Dermis microvascular lymphatic vessel endothelial cell (primary cell): ENCODE data around the gene ARHGEF10L. TPM values are rescaled to one million over a fixed set of nuclear protein-coding genes. Genes with fewer than 3 reads are reported as not detected.

ENCODE experiments used
- DNase-seq, 2 donors: peaks; one replicate each; pipeline versions ENCODE4 v3.0.0 to v3.0.0-alpha.2; 2010; ENCODE audit warnings: low read depth in 2 of 2
- total RNA-seq: library from RNA; depleted of rRNA; stranded (reverse); fragments of >200 nt; gene quantifications from 2 replicates; pipeline ENCODE4 v1.2.1, GENCODE V29; 2014

ARHGEF10L gene
- total RNA-seq, 1 donor from 2014 or later, result 1.2 TPM

DNA sequence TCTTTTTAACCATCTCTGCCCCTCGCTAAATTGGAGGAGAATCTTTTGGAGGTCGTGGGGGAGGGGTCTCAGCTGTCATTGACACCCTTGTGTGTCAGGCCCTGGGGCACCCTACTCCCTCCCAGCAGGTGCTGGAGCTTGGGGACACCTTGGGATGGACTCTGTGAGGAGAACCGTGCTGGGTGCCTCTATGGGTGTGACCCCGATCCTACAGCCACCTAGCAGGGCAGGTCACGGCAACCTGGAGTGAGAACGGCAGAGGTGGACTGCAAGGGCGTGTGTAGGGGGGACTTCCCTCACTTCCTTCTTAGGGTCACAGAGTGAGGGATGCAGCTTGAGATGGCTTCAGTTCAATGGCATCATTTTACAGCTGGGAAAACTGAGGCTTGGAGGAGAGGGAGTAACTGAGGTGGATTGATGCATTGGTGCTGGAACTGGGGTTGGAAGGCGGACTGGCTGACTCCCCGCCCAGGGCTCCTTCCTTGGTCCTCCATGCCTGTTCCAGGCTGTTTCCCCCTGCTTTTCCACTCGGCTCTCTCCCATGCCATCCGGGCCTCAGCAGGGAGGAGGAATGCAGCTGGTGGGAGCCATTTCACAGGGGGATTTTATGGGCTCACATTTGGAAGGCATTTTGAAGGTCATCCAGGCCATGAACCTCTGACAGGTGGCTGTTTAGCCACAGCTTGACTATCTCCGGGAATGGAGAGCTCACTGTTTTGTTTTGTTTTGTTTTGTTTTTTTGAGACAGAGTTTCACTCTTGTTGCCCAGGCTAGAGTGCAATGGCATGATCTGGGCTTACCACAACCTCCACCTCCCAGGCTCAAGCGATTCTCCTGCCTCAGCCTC is 18.8 kb upstream of the ARHGEF10L start:
- no peak for DNase-seq

GRCh38 chr1:17521946-17522612 is 17.4 kb upstream of the ARHGEF10L start:
- no peak for DNase-seq

DNA sequence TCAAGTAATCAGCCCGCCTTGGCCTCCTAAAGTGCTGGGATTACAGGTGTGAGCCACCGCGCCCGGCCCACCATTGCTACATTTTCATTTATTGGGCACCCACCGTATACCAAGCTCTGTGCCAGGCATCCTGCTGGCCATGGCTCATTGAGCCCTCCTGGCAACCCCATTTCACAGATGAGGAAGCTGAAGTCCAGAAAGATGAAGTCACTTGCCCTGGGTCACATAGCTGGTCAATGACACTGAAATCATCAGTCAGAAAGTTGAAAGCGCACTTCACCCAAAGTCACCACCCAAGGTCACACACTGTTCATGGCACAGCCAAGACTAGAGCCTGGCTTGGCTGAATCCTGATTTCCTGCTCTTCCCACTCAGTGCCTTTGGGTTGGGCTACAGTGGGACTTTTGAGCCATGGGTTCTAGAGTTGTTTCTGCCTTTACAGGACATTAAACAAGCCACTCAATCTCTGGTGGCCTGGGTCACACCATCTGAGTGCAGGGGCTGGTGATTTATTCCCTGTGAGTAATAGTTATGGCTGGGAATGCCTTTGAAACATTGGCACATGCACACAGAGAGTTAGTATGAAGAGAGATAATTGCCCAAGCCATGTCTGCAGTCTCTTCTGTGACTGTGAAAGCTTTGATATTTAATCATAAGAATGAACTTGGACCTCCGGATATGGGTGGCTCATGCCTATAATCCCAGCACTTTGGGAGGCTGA is 16.0 kb upstream of the ARHGEF10L start:
- DNase-seq, result no peak

- DNase-seq, result no peak
These were observed 14.9 kb upstream of the ARHGEF10L start for GRCh38 chr1:17524645-17525044.

DNA sequence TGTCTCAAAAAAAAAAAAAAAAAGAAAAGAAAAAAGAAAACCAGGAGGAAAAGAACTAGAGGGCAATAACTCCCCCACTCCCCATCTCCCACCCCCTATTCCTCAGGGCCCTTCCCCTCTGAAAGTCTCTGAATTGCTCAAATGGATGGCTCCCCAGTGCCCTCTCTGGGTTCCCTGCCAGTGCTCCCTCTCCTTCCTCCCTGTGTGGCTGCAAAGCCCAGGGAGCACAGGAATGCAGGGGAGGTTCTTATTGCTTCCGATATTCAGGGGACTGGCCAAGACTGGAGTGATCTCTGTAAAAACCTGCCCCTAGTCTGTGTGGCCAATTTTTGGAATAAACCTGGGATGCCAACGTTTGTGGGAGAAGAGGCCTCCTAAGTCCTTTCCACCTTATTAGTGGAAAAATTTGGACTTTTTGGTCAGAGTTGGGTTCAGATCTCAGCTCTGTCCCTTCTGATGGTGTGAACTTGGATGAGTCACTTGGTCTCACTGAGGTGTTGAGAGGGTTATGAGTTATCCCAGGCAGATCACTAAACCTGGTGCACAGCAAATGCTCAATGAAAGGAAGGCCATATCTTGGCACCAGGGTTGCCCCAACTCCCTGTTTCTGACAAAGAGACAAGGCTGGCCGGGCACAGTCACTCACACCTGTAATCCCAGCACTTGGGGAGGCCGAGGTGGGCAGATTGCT is 13.4 kb upstream of the ARHGEF10L start:
- no peak for DNase-seq

DNA sequence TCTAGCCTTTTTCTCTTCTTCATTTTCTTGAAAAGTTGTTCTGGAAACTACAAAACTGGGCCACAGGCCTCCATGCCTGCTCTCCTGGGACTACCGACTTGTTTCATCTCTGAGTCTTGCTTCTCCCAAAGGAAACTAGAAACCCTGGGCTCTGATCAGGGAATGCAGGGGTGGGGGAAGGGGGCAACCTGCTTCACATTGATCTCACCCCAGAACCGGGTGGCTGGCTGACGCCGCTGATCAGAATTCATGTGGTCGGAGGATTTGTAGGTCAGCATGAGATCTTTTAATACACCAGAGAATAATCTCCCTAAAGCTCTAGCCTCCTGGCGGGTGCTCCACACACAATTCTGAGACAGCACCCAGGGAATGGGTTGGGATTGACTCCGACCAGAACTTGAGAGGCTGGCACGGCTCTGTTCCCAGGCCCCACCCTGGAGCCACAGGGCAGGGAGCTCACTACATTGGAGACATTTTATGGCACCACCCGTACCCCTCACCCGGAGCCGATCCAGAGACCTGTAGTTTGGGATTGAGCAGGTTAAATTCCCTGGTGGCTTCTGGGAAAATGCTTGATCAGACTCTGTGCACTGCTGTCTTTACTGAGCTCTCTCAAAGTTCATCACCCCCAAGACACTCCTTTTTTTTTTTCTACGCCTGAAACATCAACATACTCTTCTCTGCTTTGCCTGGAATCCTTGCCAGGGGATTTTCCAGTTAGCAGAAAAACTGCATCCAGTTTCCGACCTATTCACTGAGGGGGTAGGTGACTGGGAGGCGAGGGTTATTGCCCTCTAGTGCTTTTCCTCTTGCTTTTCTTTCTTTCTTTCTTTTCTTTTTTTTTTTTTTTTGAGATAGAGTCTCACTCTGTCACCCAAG is 12.2 kb upstream of the ARHGEF10L start:
- no peak for DNase-seq

GRCh38 chr1:17529381-17529780 is 10.1 kb upstream of the ARHGEF10L start:
- DNase-seq, result no peak

DNA sequence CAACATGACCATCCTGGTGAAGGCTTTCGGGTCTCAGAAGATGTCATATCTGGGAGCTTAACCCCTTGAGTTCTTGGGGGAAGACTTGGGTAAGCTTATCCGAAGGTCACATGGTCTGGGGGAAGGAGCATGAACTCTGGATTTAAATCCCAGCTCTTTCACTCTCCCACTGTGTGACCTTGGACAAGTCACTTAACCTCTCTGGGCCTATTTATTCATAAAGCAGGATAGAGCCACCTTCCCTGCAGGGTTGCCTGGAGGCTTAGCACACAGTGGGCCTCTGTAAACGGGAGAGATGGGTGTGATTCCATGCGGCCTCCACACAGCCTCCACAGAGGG is 8.2 kb upstream of the ARHGEF10L start:
- DNase-seq, result no peak

- DNase-seq, result no peak
These were observed 7.6 kb upstream of the ARHGEF10L start for GRCh38 chr1:17531682-17532487.

GRCh38 chr1:17533201-17533600 is 6.3 kb upstream of the ARHGEF10L start:
- DNase-seq, result no peak

DNA sequence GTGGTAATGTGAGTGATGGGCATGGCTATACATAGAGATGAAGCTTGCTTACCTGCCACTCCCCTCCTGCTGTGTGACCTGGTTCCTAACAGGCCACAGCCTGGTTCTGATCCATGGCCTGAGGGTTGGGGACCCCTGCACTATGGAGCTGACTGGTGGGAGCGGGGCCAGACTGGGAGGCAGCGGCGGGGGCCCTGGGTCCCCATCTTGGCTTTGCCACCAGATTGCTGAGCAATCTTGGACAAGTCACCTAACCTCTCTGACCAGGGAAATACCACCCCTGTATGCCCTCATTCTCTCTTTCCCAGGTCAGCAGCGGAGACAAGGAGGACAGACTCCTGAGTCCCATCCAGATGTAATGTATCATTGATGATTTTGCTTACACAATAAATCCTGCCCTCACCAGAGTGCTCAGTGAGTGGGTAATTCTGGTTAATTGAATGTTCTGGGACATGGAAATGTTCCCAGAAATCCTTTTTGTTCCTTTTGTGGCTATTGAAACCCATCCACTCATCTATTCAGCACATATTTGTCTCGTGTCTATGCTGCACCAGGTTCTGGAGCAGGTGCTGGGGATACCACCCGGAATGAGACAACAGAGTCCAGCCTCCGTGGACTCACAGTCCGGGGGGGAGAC is 4.1 kb upstream of the ARHGEF10L start:
- DNase-seq, result no peak

- DNase-seq, result no peak
These were observed 1.5 kb upstream of the ARHGEF10L start for GRCh38 chr1:17538010-17538409.

DNA sequence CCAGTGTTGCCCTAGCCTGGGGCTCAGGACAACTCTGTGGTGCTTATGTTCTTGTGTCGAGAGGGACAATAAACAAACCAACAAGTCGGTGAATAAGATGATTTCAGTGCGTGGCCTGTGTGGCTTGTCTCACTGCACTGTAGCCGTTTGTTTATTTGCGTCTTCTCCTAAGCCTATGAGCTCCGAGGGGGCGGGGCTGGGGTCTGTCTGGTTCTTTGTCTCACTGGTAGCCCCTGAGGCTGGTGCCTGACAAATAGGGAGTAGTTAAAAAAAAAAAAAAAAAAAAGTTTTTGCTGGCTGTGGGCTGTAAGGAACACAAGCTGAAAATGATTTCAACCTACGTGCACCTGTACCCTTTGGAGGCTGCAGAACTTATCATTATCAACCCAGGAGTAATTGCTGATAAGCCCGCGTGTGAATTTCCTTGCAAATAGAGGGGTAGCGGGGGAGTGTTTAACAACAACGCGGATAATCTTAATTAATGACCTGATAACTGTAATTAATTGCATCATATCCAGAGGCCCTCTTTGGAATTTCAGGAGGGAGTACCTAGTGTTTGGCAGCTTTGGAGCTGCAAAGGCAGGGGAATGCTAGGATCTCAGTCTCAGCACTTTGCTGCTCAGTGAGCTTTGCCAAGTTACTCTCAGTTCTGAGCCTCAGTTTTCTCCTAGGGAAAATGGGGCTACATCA is 925 bp upstream of the ARHGEF10L start:
- no peak for DNase-seq

DNA sequence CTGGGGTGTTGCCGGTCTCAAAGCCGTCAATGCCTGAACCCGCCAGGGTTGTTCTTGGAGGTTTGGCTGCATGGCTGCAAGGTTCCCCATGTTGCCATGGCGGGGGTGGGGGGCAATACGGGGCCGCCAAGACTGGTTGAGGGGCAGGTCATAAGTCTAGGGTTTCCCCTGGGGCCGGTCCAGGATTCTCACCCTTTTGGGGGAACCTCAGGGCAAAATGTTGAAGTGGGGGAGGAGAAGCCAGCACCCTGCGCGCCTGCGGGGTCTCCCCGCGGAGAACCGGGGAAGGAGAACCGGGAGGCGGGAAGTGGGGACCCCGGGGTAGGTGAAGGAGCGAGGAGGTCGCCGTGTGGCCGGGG is 401 bp upstream of the ARHGEF10L start:
- DNase-seq, result no peak

DNA sequence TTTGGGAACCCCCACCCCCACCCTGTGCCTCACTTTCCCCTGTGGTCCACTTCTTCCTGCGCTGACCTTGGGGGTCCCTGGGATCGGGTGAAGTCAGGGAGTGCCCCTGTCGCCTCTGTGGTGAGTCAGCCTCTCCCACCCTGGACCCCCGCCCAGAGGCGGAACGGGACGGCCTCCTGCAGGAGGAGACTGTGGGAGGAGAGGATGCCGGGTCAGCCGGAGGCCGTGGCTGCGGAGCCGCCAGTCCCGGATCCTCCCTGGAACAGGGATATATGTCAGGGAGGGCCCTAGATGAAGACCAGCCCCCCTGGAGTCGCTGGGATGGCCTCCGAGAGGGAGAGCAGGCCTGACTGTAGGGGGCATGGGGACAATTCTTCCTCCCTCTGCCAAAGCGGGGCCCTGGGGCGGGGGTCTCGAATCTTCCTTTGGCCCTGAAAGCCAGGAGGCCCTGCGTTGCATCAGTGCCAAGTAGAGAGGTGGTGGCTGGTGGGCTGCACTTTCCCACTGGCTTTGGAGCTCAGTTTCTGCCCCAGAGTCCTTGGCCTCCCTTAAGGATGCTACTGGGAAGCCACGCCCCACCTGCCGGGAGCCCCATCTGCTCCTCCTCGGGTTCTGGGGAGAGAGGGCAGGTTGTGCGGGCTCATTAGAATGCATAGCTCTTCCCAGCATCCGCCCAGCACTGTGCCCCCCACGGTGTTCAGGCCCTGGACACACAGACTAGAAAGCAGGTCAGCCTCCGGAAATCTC is 930 bp downstream of the ARHGEF10L start:
- DNase-seq, result no peak

GRCh38 chr1:17542645-17543044 is 3.1 kb downstream of the ARHGEF10L start:
- DNase-seq, result no peak

DNA sequence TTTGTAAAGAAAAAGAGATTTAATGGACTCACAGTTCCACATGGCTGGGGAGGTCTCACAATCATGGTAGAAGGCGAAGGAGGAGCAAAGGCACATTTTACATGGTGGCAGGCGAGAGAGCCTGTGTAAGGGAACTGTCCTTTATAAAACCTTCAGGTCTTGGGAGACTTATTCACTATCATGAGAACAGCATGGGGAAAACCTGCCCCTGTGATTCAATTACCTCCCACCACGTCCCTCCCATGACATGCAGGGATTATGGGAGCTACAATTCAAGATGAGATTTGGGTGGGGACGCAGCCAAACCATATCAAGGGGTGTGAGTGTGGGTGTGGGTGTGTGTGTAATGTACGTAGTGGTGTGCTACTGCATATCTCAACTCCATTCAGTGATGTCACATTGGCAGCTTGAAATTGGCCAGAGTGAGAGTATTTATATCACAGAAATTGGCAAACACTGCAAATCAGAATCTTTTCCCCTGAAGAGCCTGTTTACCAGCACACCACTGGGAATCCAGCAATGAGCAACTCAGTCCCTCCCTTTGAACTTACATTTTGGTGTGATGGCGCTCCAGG is 5.4 kb downstream of the ARHGEF10L start:
- DNase-seq, result no peak

- DNase-seq, result no peak
These were observed 5.9 kb downstream of the ARHGEF10L start for GRCh38 chr1:17545356-17545755.
